Measurements from ENCODE around the gene ADCY10.

- TF ChIP-seq POLR2A (IDR thresholded peaks at IDR 0.05; ENCODE audit: low read depth, low read length) (no peak), EZH2 (IDR thresholded peaks at IDR 0.05; ENCODE audit: borderline replicate concordance, low read depth, low read length, severe bottlenecking) (no peak), CTCF (IDR thresholded peaks at IDR 0.05; ENCODE audit: extremely low read depth in 1 of 2, insufficient read depth in 1 of 2, low read depth in 1 of 2, low read length in 2 of 2) (no peak), POLR2AphosphoS5 (IDR thresholded peaks at IDR 0.05; ENCODE audit: insufficient read depth, low read depth, low read length) (no peak)
These were observed 34.4 kb downstream of the ADCY10 start for GRCh38 chr1:167879508-167879907.
